ENCODE data around the gene PLET1. TPM values are rescaled to one million over a fixed set of nuclear protein-coding genes. Genes with fewer than 3 reads are reported as not detected.

The PLET1 gene
- total RNA-seq, 1 donor from 2014 or later, result not detected

DNA sequence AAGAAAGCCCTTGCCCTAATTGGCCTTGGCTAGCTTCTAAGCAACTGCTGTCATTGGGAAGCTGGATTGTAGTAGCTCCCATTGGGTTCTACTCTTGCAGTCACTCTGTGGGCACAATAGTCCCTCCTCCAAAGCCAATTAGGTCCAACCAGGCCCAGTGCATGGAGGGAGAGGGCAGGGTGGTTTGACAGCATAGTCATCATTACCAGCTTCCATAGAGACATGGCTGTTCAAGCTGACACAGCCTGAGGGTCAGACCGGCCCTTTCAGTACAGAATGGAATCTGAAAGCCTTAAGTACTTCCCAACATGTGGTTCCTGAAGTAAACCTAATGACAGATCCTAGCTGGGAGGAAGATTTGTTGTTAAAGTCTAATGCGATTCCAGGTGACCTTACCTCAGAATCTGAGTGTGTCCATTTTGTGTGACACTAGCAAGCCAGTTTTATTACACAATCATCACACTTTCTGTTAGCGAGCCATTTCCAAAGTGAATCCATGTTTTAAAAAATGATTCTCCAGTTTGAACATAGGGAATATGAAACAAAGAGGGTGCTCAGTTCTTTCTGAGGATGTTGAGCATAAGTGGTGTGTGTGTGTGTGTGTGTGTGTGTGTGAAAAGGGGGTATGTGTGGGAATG is 6.9 kb downstream of the PLET1 start:
- no peak overlapping the region for H3K4me3 Mint-ChIP-seq (ENCODE audit: unreplicated experiment)
- no peak overlapping the region for H3K27ac ChIP-seq (ENCODE audit: low read depth, low read length)
- FAIRE-seq, result no peak
- H3K79me2 ChIP-seq (ENCODE audit: insufficient read depth, low read length), result no peaks in the 10 kb centered on the region
- no peaks in the 10 kb centered on the region for H3K9me3 ChIP-seq (ENCODE audit: insufficient read depth, low read depth, low read length)
- no peaks in the 10 kb centered on the region for H4K20me1 ChIP-seq (ENCODE audit: insufficient read depth, low read length)
- H3K4me1 Mint-ChIP-seq (ENCODE audit: low read depth, unreplicated experiment), result peaks cover 13% of the 10 kb centered on the region
- no peak for DNase-seq (ENCODE audit: low read depth)
- TF ChIP-seq EZH2 (IDR thresholded peaks at IDR 0.05; ENCODE audit: insufficient read depth, low read length), result no peak
- TF ChIP-seq, protein P1, sequence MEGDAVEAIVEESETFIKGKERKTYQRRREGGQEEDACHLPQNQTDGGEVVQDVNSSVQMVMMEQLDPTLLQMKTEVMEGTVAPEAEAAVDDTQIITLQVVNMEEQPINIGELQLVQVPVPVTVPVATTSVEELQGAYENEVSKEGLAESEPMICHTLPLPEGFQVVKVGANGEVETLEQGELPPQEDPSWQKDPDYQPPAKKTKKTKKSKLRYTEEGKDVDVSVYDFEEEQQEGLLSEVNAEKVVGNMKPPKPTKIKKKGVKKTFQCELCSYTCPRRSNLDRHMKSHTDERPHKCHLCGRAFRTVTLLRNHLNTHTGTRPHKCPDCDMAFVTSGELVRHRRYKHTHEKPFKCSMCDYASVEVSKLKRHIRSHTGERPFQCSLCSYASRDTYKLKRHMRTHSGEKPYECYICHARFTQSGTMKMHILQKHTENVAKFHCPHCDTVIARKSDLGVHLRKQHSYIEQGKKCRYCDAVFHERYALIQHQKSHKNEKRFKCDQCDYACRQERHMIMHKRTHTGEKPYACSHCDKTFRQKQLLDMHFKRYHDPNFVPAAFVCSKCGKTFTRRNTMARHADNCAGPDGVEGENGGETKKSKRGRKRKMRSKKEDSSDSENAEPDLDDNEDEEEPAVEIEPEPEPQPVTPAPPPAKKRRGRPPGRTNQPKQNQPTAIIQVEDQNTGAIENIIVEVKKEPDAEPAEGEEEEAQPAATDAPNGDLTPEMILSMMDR (IDR thresholded peaks at IDR 0.05; ENCODE audit: insufficient read depth, low read depth, low read length), result no peak
- no peaks in the 10 kb centered on the region for H3K9me3 Mint-ChIP-seq (ENCODE audit: unreplicated experiment)
- no peak overlapping the region for H3K27ac Mint-ChIP-seq (ENCODE audit: unreplicated experiment)
- no peak overlapping the region for H3K4me2 ChIP-seq (ENCODE audit: low read length)
- H3K4me3 ChIP-seq (ENCODE audit: insufficient read depth, low read depth, low read length), result no peak overlapping the region
- H3K36me3 ChIP-seq (ENCODE audit: insufficient read depth, low read length), result no peaks in the 10 kb centered on the region
- H3K27me3 Mint-ChIP-seq (ENCODE audit: low read depth, unreplicated experiment), result no peaks in the 10 kb centered on the region
- H3K9ac ChIP-seq (ENCODE audit: low read length), result no peak overlapping the region
- peaks cover 9% of the 10 kb centered on the region for H3K4me1 ChIP-seq (ENCODE audit: insufficient read depth, low read length)
- no peaks in the 10 kb centered on the region for H3K36me3 Mint-ChIP-seq (ENCODE audit: low read depth, unreplicated experiment)
- no peak overlapping the region for H2AFZ ChIP-seq (ENCODE audit: low read depth, low read length)
- no peaks in the 10 kb centered on the region for H3K27me3 ChIP-seq (ENCODE audit: insufficient read depth, low read length)

- TF ChIP-seq, protein P1 (IDR thresholded peaks at IDR 0.05; ENCODE audit: insufficient read depth, low read depth, low read length), result no peak
- TF ChIP-seq EZH2 (IDR thresholded peaks at IDR 0.05; ENCODE audit: insufficient read depth, low read length), result no peak
- Histone ChIP-seq H3K27ac (ENCODE audit: low read depth, low read length) (no peak overlapping the region), H3K79me2 (ENCODE audit: insufficient read depth, low read length) (no peaks in the 10 kb centered on the region), H3K36me3 (ENCODE audit: insufficient read depth, low read length) (no peaks in the 10 kb centered on the region), H3K4me2 (ENCODE audit: low read length) (no peak overlapping the region), H3K27me3 (ENCODE audit: insufficient read depth, low read length) (no peaks in the 10 kb centered on the region), H2AFZ (ENCODE audit: low read depth, low read length) (no peak overlapping the region), H4K20me1 (ENCODE audit: insufficient read depth, low read length) (no peaks in the 10 kb centered on the region), H3K9ac (ENCODE audit: low read length) (no peak overlapping the region), H3K4me3 (ENCODE audit: insufficient read depth, low read depth, low read length) (no peak overlapping the region), H3K4me1 (ENCODE audit: insufficient read depth, low read length) (peaks cover 3% of the 10 kb centered on the region), H3K9me3 (ENCODE audit: insufficient read depth, low read depth, low read length) (no peaks in the 10 kb centered on the region)
- H3K27ac Mint-ChIP-seq (ENCODE audit: unreplicated experiment), result peak overlapping the region; percentile 64
- DNase-seq (ENCODE audit: low read depth) (peak; percentile 65), FAIRE-seq (no peak)
- no peaks in the 10 kb centered on the region for H3K27me3 Mint-ChIP-seq (ENCODE audit: low read depth, unreplicated experiment)
- H3K4me3 Mint-ChIP-seq (ENCODE audit: unreplicated experiment), result no peak overlapping the region
- peaks cover 22% of the 10 kb centered on the region for H3K4me1 Mint-ChIP-seq (ENCODE audit: low read depth, unreplicated experiment)
- no peaks in the 10 kb centered on the region for H3K9me3 Mint-ChIP-seq (ENCODE audit: unreplicated experiment)
- H3K36me3 Mint-ChIP-seq (ENCODE audit: low read depth, unreplicated experiment), result peaks cover under 1% of the 10 kb centered on the region
Observed at GRCh38 chr11:112249871-112250610, 10.6 kb downstream of the PLET1 start.

DNA sequence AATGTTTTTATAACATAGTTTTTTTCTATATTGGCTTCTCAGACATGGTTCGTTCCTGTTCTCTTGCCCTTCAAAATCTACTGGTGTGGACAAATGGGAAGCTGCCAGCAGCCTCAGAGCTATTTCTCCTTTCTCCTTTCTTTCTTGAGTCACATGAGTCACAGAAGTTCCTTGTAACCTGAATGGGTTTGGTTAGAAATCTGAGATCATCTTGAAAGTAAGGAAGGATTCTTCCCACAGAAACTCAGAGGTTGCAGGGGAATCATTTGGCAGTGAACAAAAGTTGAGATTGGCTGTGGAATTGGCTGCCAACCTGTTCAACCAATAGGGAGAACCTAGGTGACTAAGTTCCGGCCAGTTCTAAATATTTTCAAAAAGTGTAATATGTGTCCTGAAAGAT is 12.5 kb downstream of the PLET1 start:
- Histone ChIP-seq H3K4me3 (ENCODE audit: insufficient read depth, low read depth, low read length) (no peak overlapping the region), H4K20me1 (ENCODE audit: insufficient read depth, low read length) (no peaks in the 10 kb centered on the region), H3K9ac (ENCODE audit: low read length) (no peak overlapping the region), H3K27me3 (ENCODE audit: insufficient read depth, low read length) (no peaks in the 10 kb centered on the region), H3K9me3 (ENCODE audit: insufficient read depth, low read depth, low read length) (no peaks in the 10 kb centered on the region), H3K36me3 (ENCODE audit: insufficient read depth, low read length) (peaks cover 4% of the 10 kb centered on the region), H3K79me2 (ENCODE audit: insufficient read depth, low read length) (no peaks in the 10 kb centered on the region), H3K4me1 (ENCODE audit: insufficient read depth, low read length) (no peaks in the 10 kb centered on the region), H3K27ac (ENCODE audit: low read depth, low read length) (no peak overlapping the region), H2AFZ (ENCODE audit: low read depth, low read length) (no peak overlapping the region), H3K4me2 (ENCODE audit: low read length) (no peak overlapping the region)
- Mint-ChIP-seq H3K27ac (ENCODE audit: unreplicated experiment) (peak overlapping the region; percentile 85), H3K9me3 (ENCODE audit: unreplicated experiment) (no peaks in the 10 kb centered on the region), H3K36me3 (ENCODE audit: low read depth, unreplicated experiment) (peaks cover 10% of the 10 kb centered on the region), H3K27me3 (ENCODE audit: low read depth, unreplicated experiment) (no peaks in the 10 kb centered on the region), H3K4me1 (ENCODE audit: low read depth, unreplicated experiment) (peaks cover 24% of the 10 kb centered on the region), H3K4me3 (ENCODE audit: unreplicated experiment) (no peak overlapping the region)
- FAIRE-seq (no peak), DNase-seq (ENCODE audit: low read depth) (peak; percentile 92)
- no peak for TF ChIP-seq EZH2 (IDR thresholded peaks at IDR 0.05; ENCODE audit: insufficient read depth, low read length)
- TF ChIP-seq, protein P1 (IDR thresholded peaks at IDR 0.05; ENCODE audit: insufficient read depth, low read depth, low read length), result no peak
